ENCODE data around the gene PAK5.

DNA sequence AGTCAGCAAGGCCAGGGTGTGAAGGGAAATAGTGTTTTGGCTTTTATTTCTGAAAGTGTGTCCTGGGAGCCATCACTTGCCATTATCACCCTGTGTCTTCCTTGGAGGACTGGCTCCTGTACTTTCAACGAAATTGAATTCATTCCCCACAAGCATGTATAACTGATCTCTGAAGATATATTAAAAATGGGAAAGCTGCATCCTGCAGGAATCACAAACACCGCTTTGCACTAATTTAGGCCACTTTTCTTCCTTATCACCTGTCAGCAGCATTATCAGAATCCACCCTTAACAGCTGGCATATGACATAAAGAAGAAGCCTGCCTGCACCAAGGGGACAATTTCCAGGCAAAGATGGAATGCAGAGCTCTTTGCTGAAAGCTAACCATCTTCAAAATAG, 268.3 kb downstream of the PAK5 start:
- no peak for TF ChIP-seq POLR2A (IDR thresholded peaks at IDR 0.05)
- TF ChIP-seq, protein P1, sequence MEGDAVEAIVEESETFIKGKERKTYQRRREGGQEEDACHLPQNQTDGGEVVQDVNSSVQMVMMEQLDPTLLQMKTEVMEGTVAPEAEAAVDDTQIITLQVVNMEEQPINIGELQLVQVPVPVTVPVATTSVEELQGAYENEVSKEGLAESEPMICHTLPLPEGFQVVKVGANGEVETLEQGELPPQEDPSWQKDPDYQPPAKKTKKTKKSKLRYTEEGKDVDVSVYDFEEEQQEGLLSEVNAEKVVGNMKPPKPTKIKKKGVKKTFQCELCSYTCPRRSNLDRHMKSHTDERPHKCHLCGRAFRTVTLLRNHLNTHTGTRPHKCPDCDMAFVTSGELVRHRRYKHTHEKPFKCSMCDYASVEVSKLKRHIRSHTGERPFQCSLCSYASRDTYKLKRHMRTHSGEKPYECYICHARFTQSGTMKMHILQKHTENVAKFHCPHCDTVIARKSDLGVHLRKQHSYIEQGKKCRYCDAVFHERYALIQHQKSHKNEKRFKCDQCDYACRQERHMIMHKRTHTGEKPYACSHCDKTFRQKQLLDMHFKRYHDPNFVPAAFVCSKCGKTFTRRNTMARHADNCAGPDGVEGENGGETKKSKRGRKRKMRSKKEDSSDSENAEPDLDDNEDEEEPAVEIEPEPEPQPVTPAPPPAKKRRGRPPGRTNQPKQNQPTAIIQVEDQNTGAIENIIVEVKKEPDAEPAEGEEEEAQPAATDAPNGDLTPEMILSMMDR (IDR thresholded peaks at IDR 0.05) = no peak
